IMR-90 (cell line): ENCODE measurements around the gene KRT36. TPM values are rescaled to one million over a fixed set of nuclear protein-coding genes. Genes with fewer than 3 reads are reported as not detected.
A peak's percentile ranks its signal among the peaks of the same experiment; 100 is the strongest.

Experiments
- ATAC-seq: fragments of 200-7000 bp; cut with Tn5 transposase; 2 replicates; pipeline ENCODE4 v1.9.1; 2020; ENCODE audit warnings: low read depth, mild to moderate bottlenecking, moderate library complexity
- BruUV-seq: library from RNA; stranded (reverse); fragments of 400-500 nt; replicated peaks from 2 replicates; lab custom pipeline; 2021; lab: Mats Ljungman, UMichigan
- CTCF ChIA-PET: fragments of 300-600 bp; formaldehyde crosslinking; extraction: SDS; loops from one replicate; lab custom pipeline; 2021; ENCODE audit warnings: antibody characterized with exemption; lab: Yijun Ruan, JAX
- POLR2A ChIA-PET: fragments of 300-600 bp; sonication (Branson Sonifier 250); formaldehyde crosslinking; loops from one replicate; lab custom pipeline; 2022; ENCODE audit warnings: antibody characterized with exemption; ENCODE audit not compliant: unreplicated experiment; lab: Charles Lee
- DNase-seq: peaks from one replicate; pipeline ENCODE4 v3.0.0; 2013
- H2AFZ ChIP-seq: replicated peaks from 2 replicates; pipeline ENCODE3; 2013; ENCODE audit warnings: low read length, mild to moderate bottlenecking; ENCODE audit not compliant: poor library complexity
- H2AK5ac ChIP-seq: 2 replicates; pipeline ENCODE4 v1.6.1; 2013; ENCODE audit warnings: low read depth, low read length, inconsistent platforms
- H2AK9ac ChIP-seq: replicated peaks from 2 replicates; pipeline ENCODE3; 2013; ENCODE audit warnings: mild to moderate bottlenecking, low read depth, low read length, moderate library complexity; ENCODE audit not compliant: poor library complexity
- H2BK120ac ChIP-seq: 2 replicates; pipeline ENCODE4 v1.6.1; 2013; ENCODE audit warnings: low read depth, low read length, inconsistent platforms
- H2BK15ac ChIP-seq: 3 replicates; pipeline ENCODE4 v1.6.1; 2013; ENCODE audit warnings: low read depth, low read length, inconsistent platforms
- H2BK20ac ChIP-seq: 2 replicates; pipeline ENCODE4 v1.6.1; 2013; ENCODE audit warnings: low read depth, mild to moderate bottlenecking, inconsistent platforms, low read length, moderate library complexity
- H2BK5ac ChIP-seq: 2 replicates; pipeline ENCODE4 v1.6.1; 2013; ENCODE audit warnings: mild to moderate bottlenecking, low read depth, low read length, inconsistent platforms; ENCODE audit not compliant: poor library complexity, severe bottlenecking
- H3K14ac ChIP-seq: replicated peaks from 2 replicates; pipeline ENCODE4 v1.6.1; 2013; ENCODE audit warnings: low read depth, low read length, inconsistent platforms
- H3K18ac ChIP-seq: 2 replicates; pipeline ENCODE4 v1.6.1; 2013; ENCODE audit warnings: low read depth, low read length, control low read depth
- H3K23ac ChIP-seq: 2 replicates; pipeline ENCODE4 v1.6.1; 2013; ENCODE audit warnings: low read depth, low read length, inconsistent platforms
- H3K27ac ChIP-seq: 2 replicates; pipeline ENCODE4 v1.5.1; 2013; ENCODE audit warnings: mild to moderate bottlenecking, control low read depth, low read length; ENCODE audit not compliant: insufficient read depth
- H3K27me3 ChIP-seq: 2 replicates; pipeline ENCODE4 v1.6.1; 2013; ENCODE audit warnings: low read length; ENCODE audit not compliant: control insufficient read depth, insufficient read depth
- H3K36me3 ChIP-seq: 2 replicates; pipeline ENCODE4 v1.6.1; 2013; ENCODE audit warnings: low read length, mixed read lengths; ENCODE audit not compliant: control insufficient read depth, insufficient read depth
- H3K4ac ChIP-seq: 2 replicates; pipeline ENCODE4 v1.6.1; 2013; ENCODE audit warnings: low read depth, low read length, inconsistent platforms
- H3K4me1 ChIP-seq: 2 replicates; pipeline ENCODE4 v1.6.1; 2013; ENCODE audit warnings: low read length, mixed read lengths; ENCODE audit not compliant: control insufficient read depth, insufficient read depth
- H3K4me2 ChIP-seq: 2 replicates; pipeline ENCODE4 v1.6.1; 2013; ENCODE audit warnings: low read depth, mild to moderate bottlenecking, control low read depth, low read length, moderate library complexity
- H3K4me3 ChIP-seq: 2 replicates; pipeline ENCODE4 v1.5.1; 2013; ENCODE audit warnings: low read depth, mild to moderate bottlenecking, control low read depth, low read length, moderate library complexity; ENCODE audit not compliant: insufficient read depth
- H3K56ac ChIP-seq: 2 replicates; pipeline ENCODE4 v1.6.1; 2013; ENCODE audit warnings: low read length, inconsistent platforms; ENCODE audit not compliant: insufficient read depth; ENCODE audit errors: extremely low read depth
- H3K79me1 ChIP-seq, 2 experiments: 2 replicates each; pipeline ENCODE4 v1.6.1; 2013; ENCODE audit warnings: low read length in 2 of 2, inconsistent platforms in 1 of 2, low read depth in 1 of 2
- H3K9ac ChIP-seq: 2 replicates; pipeline ENCODE4 v1.6.1; 2013; ENCODE audit warnings: low read depth, low read length, control low read depth
- H3K9me1 ChIP-seq: 2 replicates; pipeline ENCODE4 v1.6.1; 2013; ENCODE audit warnings: low read length, inconsistent platforms; ENCODE audit not compliant: insufficient read depth
- H3K9me3 ChIP-seq: 2 replicates; pipeline ENCODE4 v1.6.1; 2013; ENCODE audit warnings: low read length; ENCODE audit not compliant: control insufficient read depth, insufficient read depth
- H4K20me1 ChIP-seq: 2 replicates; pipeline ENCODE4 v1.6.1; 2013; ENCODE audit warnings: low read length, inconsistent platforms; ENCODE audit not compliant: insufficient read depth
- H4K5ac ChIP-seq: 2 replicates; pipeline ENCODE4 v1.6.1; 2013; ENCODE audit warnings: mild to moderate bottlenecking, low read depth, low read length, control low read depth
- H4K8ac ChIP-seq, 2 experiments: 2 replicates each; pipeline ENCODE4 v1.6.1; 2013; ENCODE audit warnings: low read depth in 2 of 2, low read length in 2 of 2, control low read depth in 1 of 2, inconsistent platforms in 1 of 2
- H4K91ac ChIP-seq: 2 replicates; pipeline ENCODE4 v1.6.1; 2013; ENCODE audit warnings: low read depth, low read length, inconsistent platforms; ENCODE audit not compliant: insufficient read depth
- BHLHE40 ChIP-seq: fragments of 150-350 bp; IDR thresholded peaks from 2 replicates; pipeline ENCODE4 v1.6.1; 2016; ENCODE audit warnings: mild to moderate bottlenecking, low read depth, low read length
- CHD1 ChIP-seq: IDR thresholded peaks from 2 replicates; pipeline ENCODE4 v1.6.1; 2012; ENCODE audit warnings: low read depth, low read length, improper control_type of control experiment
- ELK1 ChIP-seq: fragments of 150-350 bp; IDR thresholded peaks from 2 replicates; pipeline ENCODE4 v1.6.1; 2016; ENCODE audit warnings: low read depth, mild to moderate bottlenecking, low read length, moderate library complexity, borderline replicate concordance
- FOS ChIP-seq: fragments of 150-350 bp; IDR thresholded peaks from 2 replicates; pipeline ENCODE4 v1.6.1; 2016; ENCODE audit warnings: low read depth, low read length
- MAFK ChIP-seq: IDR thresholded peaks from 2 replicates; pipeline ENCODE4 v1.6.1; 2012; ENCODE audit warnings: low read depth, low read length, improper control_type of control experiment
- MXI1 ChIP-seq: IDR thresholded peaks from 2 replicates; pipeline ENCODE4 v1.6.1; 2012; ENCODE audit warnings: low read depth, mild to moderate bottlenecking, low read length, moderate library complexity, borderline replicate concordance
- POLR2A ChIP-seq: IDR thresholded peaks from 2 replicates; pipeline ENCODE4 v1.6.1; 2012; ENCODE audit warnings: mild to moderate bottlenecking, low read depth, low read length
- RAD21 ChIP-seq: IDR thresholded peaks from 2 replicates; pipeline ENCODE4 v1.6.1; 2012; ENCODE audit warnings: low read length, improper control_type of control experiment
- SMC3 ChIP-seq: fragments of 150-350 bp; IDR thresholded peaks from 2 replicates; pipeline ENCODE4 v1.6.1; 2016; ENCODE audit warnings: low read depth, mild to moderate bottlenecking, antibody characterized with exemption, low read length, moderate library complexity
- USF2 ChIP-seq: fragments of 150-350 bp; IDR thresholded peaks from 2 replicates; pipeline ENCODE4 v1.6.1; 2017; ENCODE audit warnings: mild to moderate bottlenecking, antibody characterized with exemption, low read length, low read depth
- WGBS, 2 experiments: methylation state at CpG; one replicate each; pipeline versions ENCODE4 v1.1.5 to v1.1.7; 2013; ENCODE audit warnings: missing lambda C conversion rate in 2 of 2; ENCODE audit not compliant: insufficient read length in 1 of 2; ENCODE audit errors: extremely low coverage in 2 of 2; 5-methylcytosine and 5-hydroxymethylcytosine counted together
- dilution Hi-C: fragments of 300-500 bp; cut with HindIII; formaldehyde crosslinking; loops from one replicate; pipeline ENCODE4 v1.14.3; 2018; ENCODE audit warnings: low sequenced_read_pairs; ENCODE audit not compliant: unreplicated experiment
- in situ Hi-C: fragments of 300-500 bp; cut with MboI; formaldehyde crosslinking; loops from 3 replicates; pipeline ENCODE4 v1.14.3; 2019; ENCODE audit warnings: low sequenced_read_pairs, inconsistent platforms, mixed read lengths
- intact Hi-C: fragments of 100-400 bp; cut with micrococcal nuclease; formaldehyde crosslinking; loops from 2 replicates; pipeline ENCODE4 v1.10.0; 2022
- polyA plus RNA-seq, 3 experiments: library from polyadenylated mRNA; depleted of rRNA; stranded (reverse); fragments of >200 nt; gene quantifications; 2 replicates each; pipeline ENCODE4 v1.2.3, GENCODE V29; 2012; ENCODE audit warnings: low replicate concordance in 1 of 3
- total RNA-seq: library from RNA; depleted of rRNA; stranded (reverse); fragments of >200 nt; gene quantifications from 2 replicates; pipeline ENCODE4 v1.2.3, GENCODE V29; 2012

Gene KRT36
- total and polyA plus RNA-seq, 2 of the 4 experiments (the other 2 are of a cell fraction), result not detected

GRCh38 chr17:41492351-41492750, 2.6 kb upstream of the KRT36 start:
- H3K23ac ChIP-seq, result peak overlapping the region; percentile 29; the same call in 1 of the 2 replicates
- H3K9me3 ChIP-seq, result no peaks in the 10 kb centered on the region
- H3K36me3 ChIP-seq, result no peaks in the 10 kb centered on the region
- no peaks in the 10 kb centered on the region for H3K79me1 ChIP-seq
- 71% methylated on average over 3 of the region's 6 CpGs; no CpG with 5 or more reads in 1 of the 2 experiments for WGBS, 2 experiments
- in situ Hi-C loops, result no loop called here
- no peak overlapping the region for H2AK9ac ChIP-seq
- no peak overlapping the region for H2AFZ ChIP-seq
- H3K4ac ChIP-seq, result peak overlapping the region; percentile 71; the same call in 1 of the 2 replicates
- peak overlapping the region; percentile 95; the same call in 2 of the 3 replicates for H2BK15ac ChIP-seq
- no peak overlapping the region for H3K27ac ChIP-seq
- intact Hi-C loops, result no loop called here
- POLR2A ChIA-PET, result no interaction called here
- H3K4me3 ChIP-seq, result no peak overlapping the region
- H2BK20ac ChIP-seq, result 0 out of 2 replicates have a peak overlapping the region, but pooled peaks have one; percentile 26
- peaks cover 18% of the 10 kb centered on the region for H3K9me1 ChIP-seq
- no peak overlapping the region for H2BK5ac ChIP-seq
- H3K9ac ChIP-seq, result no peak overlapping the region
- no peak overlapping the region for H3K56ac ChIP-seq
- CTCF ChIA-PET, result interaction anchor here (1.1 kb wide), 1 partner anchor 636 kb away, joined by 4 read pairs; no protein-coding TSS in a partner anchor
- no peak overlapping the region for H2AK5ac ChIP-seq
- no peak for TF ChIP-seq MXI1
- TF ChIP-seq USF2, result no peak
- TF ChIP-seq CHD1, result no peak
- no peak for TF ChIP-seq BHLHE40
- no peak for TF ChIP-seq ELK1
- no peak for TF ChIP-seq FOS
- no peak for TF ChIP-seq RAD21
- no peak for TF ChIP-seq SMC3
- no peak for TF ChIP-seq MAFK
- no peak for TF ChIP-seq POLR2A
- H4K91ac ChIP-seq, result 0 out of 2 replicates have a peak overlapping the region, but pooled peaks have one; percentile 39
- H4K8ac ChIP-seq, result peak overlapping the region in 1 of 2 experiments; percentile 40; a peak in 1 of 4 replicates
- peak overlapping the region; percentile 53; the same call in 1 of the 2 replicates for H2BK120ac ChIP-seq
- DNase-seq (peak; percentile 33), ATAC-seq (no peak)
- dilution Hi-C loops, result no loop called here
- BruUV-seq, result no TSS peak
- H3K14ac ChIP-seq, result peak overlapping the region; percentile 44; the same call in 1 of the 2 replicates
- H3K18ac ChIP-seq, result peak overlapping the region; percentile 21; the same call in 1 of the 2 replicates
- no peaks in the 10 kb centered on the region for H4K20me1 ChIP-seq
- H3K4me1 ChIP-seq, result peaks cover 17% of the 10 kb centered on the region
- H3K27me3 ChIP-seq, result no peaks in the 10 kb centered on the region
- peak overlapping the region; percentile 21 for H4K5ac ChIP-seq
- H3K4me2 ChIP-seq, result no peak overlapping the region
